ENCODE results near the gene AUTS2.

The AUTS2 gene

GRCh38 chr7:70710651-70711050 lies 1112.4 kb downstream of the AUTS2 start:
- Histone ChIP-seq H3K9me3 (ENCODE audit: insufficient read depth, low read length) (no peaks in the 10 kb centered on the region), H3K9me2 (replicated peaks; ENCODE audit: insufficient read depth, low read length) (no peaks in the 10 kb centered on the region), H4K20me1 (ENCODE audit: low read depth, low read length) (no peaks in the 10 kb centered on the region), H3K4me3 (ENCODE audit: insufficient read depth, low read length, poor library complexity, severe bottlenecking) (no peak overlapping the region), H3K27me3 (ENCODE audit: low read length) (no peaks in the 10 kb centered on the region), H3K9ac (ENCODE audit: low read length) (no peak overlapping the region), H3K79me2 (ENCODE audit: insufficient read depth, low read length) (no peaks in the 10 kb centered on the region), H3F3A (ENCODE audit: insufficient read depth) (no peaks in the 10 kb centered on the region), H2AFZ (ENCODE audit: low read depth, low read length, severe bottlenecking) (no peak overlapping the region), H3K27ac (ENCODE audit: low read depth, low read length) (no peak overlapping the region), H3K4me2 (ENCODE audit: low read depth, low read length, poor library complexity, severe bottlenecking) (no peak overlapping the region), H3K36me3 (ENCODE audit: low read length) (no peaks in the 10 kb centered on the region)
- TF ChIP-seq EZH2phosphoT487 (conservative IDR thresholded peaks at IDR 0.05; ENCODE audit: low read length) (no peak), CTCF (IDR thresholded peaks at IDR 0.05; ENCODE audit: insufficient read depth, low read length, poor library complexity, severe bottlenecking) (no peak)

- Histone ChIP-seq H3K4me2 (ENCODE audit: low read depth, low read length, poor library complexity, severe bottlenecking) (no peak overlapping the region), H3K36me3 (ENCODE audit: low read length) (no peaks in the 10 kb centered on the region), H3K27me3 (ENCODE audit: low read length) (no peaks in the 10 kb centered on the region), H4K20me1 (ENCODE audit: low read depth, low read length) (no peaks in the 10 kb centered on the region), H3K9me3 (ENCODE audit: insufficient read depth, low read length) (no peaks in the 10 kb centered on the region), H3F3A (ENCODE audit: insufficient read depth) (no peaks in the 10 kb centered on the region), H3K9ac (ENCODE audit: low read length) (no peak overlapping the region), H3K27ac (ENCODE audit: low read depth, low read length) (no peak overlapping the region), H3K9me2 (replicated peaks; ENCODE audit: insufficient read depth, low read length) (no peaks in the 10 kb centered on the region), H2AFZ (ENCODE audit: low read depth, low read length, severe bottlenecking) (no peak overlapping the region), H3K4me3 (ENCODE audit: insufficient read depth, low read length, poor library complexity, severe bottlenecking) (no peak overlapping the region), H3K79me2 (ENCODE audit: insufficient read depth, low read length) (no peaks in the 10 kb centered on the region)
- no peak for TF ChIP-seq CTCF (IDR thresholded peaks at IDR 0.05; ENCODE audit: insufficient read depth, low read length, poor library complexity, severe bottlenecking)
- no peak for TF ChIP-seq EZH2phosphoT487 (conservative IDR thresholded peaks at IDR 0.05; ENCODE audit: low read length)
Measured at GRCh38 chr7:70711452-70711851, 1113.2 kb downstream of the AUTS2 start.

- Histone ChIP-seq H3F3A (ENCODE audit: insufficient read depth) (no peaks in the 10 kb centered on the region), H4K20me1 (ENCODE audit: low read depth, low read length) (no peaks in the 10 kb centered on the region), H2AFZ (ENCODE audit: low read depth, low read length, severe bottlenecking) (no peak overlapping the region), H3K27me3 (ENCODE audit: low read length) (no peaks in the 10 kb centered on the region), H3K27ac (ENCODE audit: low read depth, low read length) (no peak overlapping the region), H3K9ac (ENCODE audit: low read length) (no peak overlapping the region), H3K4me2 (ENCODE audit: low read depth, low read length, poor library complexity, severe bottlenecking) (no peak overlapping the region), H3K79me2 (ENCODE audit: insufficient read depth, low read length) (no peaks in the 10 kb centered on the region), H3K36me3 (ENCODE audit: low read length) (no peaks in the 10 kb centered on the region), H3K4me3 (ENCODE audit: insufficient read depth, low read length, poor library complexity, severe bottlenecking) (no peak overlapping the region), H3K9me3 (ENCODE audit: insufficient read depth, low read length) (no peaks in the 10 kb centered on the region), H3K9me2 (replicated peaks; ENCODE audit: insufficient read depth, low read length) (no peaks in the 10 kb centered on the region)
- no peak for TF ChIP-seq CTCF (IDR thresholded peaks at IDR 0.05; ENCODE audit: insufficient read depth, low read length, poor library complexity, severe bottlenecking)
- TF ChIP-seq EZH2phosphoT487 (conservative IDR thresholded peaks at IDR 0.05; ENCODE audit: low read length) = no peak
Measured at GRCh38 chr7:70712942-70713341, 1114.7 kb downstream of the AUTS2 start.

All from SU-DHL-6 (cell line).